ENCODE data around the gene MANBA.

MANBA gene

GRCh38 chr4:102586002-102586643 lies 174.6 kb downstream of the MANBA start:
- DNase-seq, result no peak

GRCh38 chr4:102585329-102585728 lies 175.4 kb downstream of the MANBA start:
- no peak for DNase-seq

- no peak for DNase-seq
Observed at GRCh38 chr4:102584091-102584490, 176.7 kb downstream of the MANBA start.

All from NCI-H69 (cell line).